Heart right ventricle (tissue), 16 donors: Measurements from ENCODE around the gene PRSS50. TPM values are rescaled to one million over a fixed set of nuclear protein-coding genes. Genes with fewer than 3 reads are reported as not detected.
A peak's percentile ranks its signal among the peaks of the same experiment; 100 is the strongest.

Experiments
- ATAC-seq, 8 donors: fragments of 200-7000 bp; cut with Tn5 transposase; one replicate each; pipeline ENCODE4 v1.9.1; 2020; ENCODE audit warnings: mild to moderate bottlenecking in 8 of 8, moderate library complexity in 8 of 8, moderate number of reproducible peaks in 1 of 8
- DNase-seq, 2 donors: peaks; one replicate each; pipeline ENCODE4 v3.0.0-alpha.2; 2020
- H3K27ac ChIP-seq, 10 donors: fragments of 200-600 bp; sonication (generic) in 2 of 10; one replicate each; pipeline versions ENCODE4 v1.5.0 to v1.8.0; 2020 to 2022; ENCODE audit warnings: mild to moderate bottlenecking in 3 of 10
- H3K27me3 ChIP-seq, 7 donors: fragments of 200-600 bp; one replicate each; pipeline ENCODE4 v1.8.0; 2021 to 2022; ENCODE audit warnings: mild to moderate bottlenecking in 2 of 7
- H3K36me3 ChIP-seq, 9 donors: fragments of 200-600 bp; sonication (generic) in 1 of 9; one replicate each; pipeline versions ENCODE4 v1.5.0 to v1.8.0; 2020 to 2022; ENCODE audit warnings: mild to moderate bottlenecking in 2 of 9
- H3K4me1 ChIP-seq, 9 donors: fragments of 200-600 bp; sonication (generic) in 1 of 9; one replicate each; pipeline versions ENCODE4 v1.5.0 to v1.8.0; 2020 to 2022; ENCODE audit warnings: mild to moderate bottlenecking in 4 of 9
- H3K4me3 ChIP-seq, 10 donors: fragments of 200-600 bp; sonication (generic) in 2 of 10; one replicate each; pipeline versions ENCODE4 v1.5.0 to v1.8.0; 2020 to 2022; ENCODE audit warnings: mild to moderate bottlenecking in 7 of 10, moderate library complexity in 2 of 10
- H3K9me3 ChIP-seq, 11 donors: fragments of 200-600 bp in 10 of 11; sonication (generic) in 2 of 11; one replicate each; pipeline versions ENCODE4 v1.5.0 to v1.8.0; 2013 to 2022; ENCODE audit warnings: mild to moderate bottlenecking in 2 of 11, control low read depth in 1 of 11, moderate library complexity in 1 of 11
- CTCF ChIP-seq, 9 donors: fragments of 200-600 bp; sonication (generic) in 2 of 9; IDR thresholded peaks; one replicate each; pipeline versions ENCODE4 v1.5.0 to v1.8.0; 2021 to 2022; ENCODE audit warnings: antibody characterized with exemption in 9 of 9, mild to moderate bottlenecking in 5 of 9, moderate library complexity in 1 of 9
- WGBS, 2 donors: extraction: QIAGEN DNeasy Blood & Tissue Kit; methylation state at CpG; one replicate each; pipeline ENCODE4 v1.1.7; 2013; ENCODE audit warnings: inconsistent platforms in 1 of 2; 5-methylcytosine and 5-hydroxymethylcytosine counted together
- intact Hi-C, 10 donors: fragments of 100-400 bp; cut with DNase I; formaldehyde crosslinking; loops; one replicate each; pipeline versions ENCODE4 v1.11.1 to v1.14.2; 2022
- polyA plus RNA-seq, 2 donors: library from polyadenylated mRNA; stranded (reverse); fragments of 200-250 nt; gene quantifications; one replicate each; pipeline ENCODE4 v1.2.3, GENCODE V29; 2013
- total RNA-seq, 10 donors: library from RNA; stranded (reverse); fragmentation: NEBNext Ultra II Directional in 3 of 10; extraction: Animal tissue kit (Norgen Biotek cat#: 25700) in 3 of 10; gene quantifications; one replicate each; pipeline versions ENCODE4 v1.2.1 to v1.2.4, GENCODE V29; 2021 to 2023
- donor health status: Arrhythmogenic right ventricular cardiomyopathy.
- donor health status: ischemic (EF 13 %, LVEDD 7.1; RV severe dilation, severe dysfunction).
- donor health status: healthy with polysubstance abuse.
- donor health status: DM: no; HTN: yes; CAD: no.
- donor health status: DM: no; HTN: no; CAD: no.
- donor health status: ischemic (EF 25% LVEDD 6.9; RV normal size, moderate dysfunction).
- donor health status: ischemic (EF 25% LVEDD 5.7; RV mildly dilated, moderate dysfunction).
- donor health status: healthy.
- donor health status: DM: yes; HTN: yes; CAD: no.
- donor health status: Ischemic cardiomyopathy.
- donor health status: ischemic (EF 35%, LVEDD 5.7; RV mildly dilated, moderate dysfunction).
- donor health status: nonischemic (EF 11% LVEDD 7.7; RV severe dilation, severe dysfunction).
- donor health status: DM: yes; HTN: yes; CAD: no.
- donor health status: PGD.
- donor health status: ischemic (EF 29% LVEDD 5.4; RV normal size, mild dysfunction).
- donor health status: nonischemic (EF 23%, LVEDD 6.1; RV moderate dilation, normal function).

The PRSS50 gene
- total and polyA plus RNA-seq, 12 donors: 0.09 to 0.88 (median 0.31) TPM; not detected in 2

GRCh38 chr3:46703013-46703520 lies 14.6 kb downstream of the PRSS50 start:
- Histone ChIP-seq H3K27ac (no peak overlapping the region), H3K27me3 (peaks cover 0 to 37% (median 0%) of the 10 kb centered on the region in 7 donors), H3K36me3 (no peaks in the 10 kb centered on the region), H3K9me3 (no peaks in the 10 kb centered on the region), H3K4me1 (peaks cover 17 to 40% (median 26%) of the 10 kb centered on the region in 9 donors), H3K4me3 (no peak overlapping the region)
- no peak for TF ChIP-seq CTCF (IDR thresholded peaks at IDR 0.05)
- 94 to 97% methylated on average over 4 of the region's 4 CpGs for WGBS, 2 donors
- DNase-seq: peak in 1 of 2 donors; percentile 2
- no peak for ATAC-seq
- intact Hi-C loops: loop anchor here in 8 of 10 donors (5.0 to 10.0 kb wide), 5 partner anchors 144 to 622 kb away; no protein-coding TSS in a partner anchor

DNA sequence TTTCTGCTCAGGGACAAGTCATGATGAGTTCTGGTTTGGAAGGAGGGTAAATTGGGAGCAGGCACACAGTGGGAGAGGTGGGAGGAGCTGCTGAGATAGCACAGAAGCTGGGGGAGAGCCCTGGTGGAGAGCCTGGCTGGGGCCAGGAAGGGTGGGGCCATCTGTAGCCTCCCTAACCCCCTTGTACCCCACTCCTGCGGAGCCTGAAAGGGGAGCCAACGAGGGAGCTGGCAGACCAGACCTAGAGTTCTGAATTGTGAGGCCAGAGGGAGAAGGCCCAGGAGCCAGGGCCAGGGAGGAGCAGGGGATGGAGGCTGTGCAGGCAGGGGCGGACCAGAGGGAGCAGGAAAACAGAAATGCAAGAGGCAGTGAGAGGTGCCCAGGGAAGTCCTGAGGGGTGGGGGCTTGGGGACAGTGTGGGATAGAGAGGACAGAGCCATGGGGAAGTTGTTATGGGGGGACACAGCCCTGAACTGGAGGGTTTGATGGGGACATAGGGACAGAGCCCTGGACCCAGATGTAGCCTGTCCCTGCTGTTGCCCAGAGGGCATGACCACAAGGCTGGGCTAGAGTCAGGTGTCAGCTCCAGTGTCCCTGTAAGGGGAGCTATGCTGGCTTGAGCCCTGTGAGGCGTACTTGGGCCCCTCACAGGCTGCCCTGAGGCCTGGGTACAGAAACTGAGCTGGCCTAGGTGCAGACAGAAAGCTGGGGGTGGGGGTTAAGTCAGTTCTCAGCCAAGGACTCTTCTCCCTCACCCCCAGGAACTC lies 15.2 kb downstream of the PRSS50 start:
- ATAC-seq: no peak
- H3K4me3 ChIP-seq: no peak overlapping the region
- TF ChIP-seq CTCF (IDR thresholded peaks at IDR 0.05): no peak
- peaks cover 18 to 47% (median 28%) of the 10 kb centered on the region in 9 donors for H3K4me1 ChIP-seq
- H3K27ac ChIP-seq: no peak overlapping the region
- H3K27me3 ChIP-seq: peaks cover 0 to 37% (median 0%) of the 10 kb centered on the region in 7 donors
- no peaks in the 10 kb centered on the region for H3K36me3 ChIP-seq
- peak in 1 of 2 donors; percentile 9 for DNase-seq
- no peaks in the 10 kb centered on the region for H3K9me3 ChIP-seq
- WGBS, 2 donors: 81 to 92% methylated on average over 4 of the region's 4 CpGs
- intact Hi-C loops: loop anchor here in 8 of 10 donors (5.0 to 10.0 kb wide), 5 partner anchors 145 to 622 kb away; no protein-coding TSS in a partner anchor

- 8 to 15% methylated on average over 45 to 51 of the region's 51 CpGs for WGBS, 2 donors
Observed at GRCh38 chr3:46701181-46701939, 16.3 kb downstream of the PRSS50 start, which contains the start of gene TMIE. Gene TMIE (plus strand): TSS chr3:46701392. CDS start chr3:46701488, 96 bp downstream.

More at GRCh38 chr3:46701181-46701939, 16.3 kb downstream of the PRSS50 start, which contains the start of gene TMIE:
- Histone ChIP-seq H3K36me3 (no peaks in the 10 kb centered on the region), H3K27me3 (peaks cover 0 to 37% (median 0%) of the 10 kb centered on the region in 7 donors), H3K9me3 (no peaks in the 10 kb centered on the region), H3K4me3 (peak within 1 kb of the TSS in 9 of 10 donors; percentile 18 to 50 (median 43)), H3K4me1 (peaks cover 29 to 57% (median 38%) of the 10 kb centered on the region in 9 donors), H3K27ac (peak within 1 kb of the TSS in 7 of 10 donors; percentile 10 to 43 (median 16))
- ATAC-seq (no peak), DNase-seq (peak in 1 of 2 donors; percentile 20)
- TF ChIP-seq CTCF (IDR thresholded peaks at IDR 0.05): no peak
- intact Hi-C loops: loop anchor here in 8 of 10 donors (5.0 to 10.0 kb wide), 5 partner anchors 146 to 623 kb away; no protein-coding TSS in a partner anchor
